Measurements from ENCODE around the gene DSCAML1. TPM values are rescaled to one million over a fixed set of nuclear protein-coding genes. Genes with fewer than 3 reads are reported as not detected.

DSCAML1 gene
- total and polyA plus RNA-seq, 9 of the 15 experiments (the other 6 are each of a cell fraction or from before 2014, with no cell fraction given), result not detected

DNA sequence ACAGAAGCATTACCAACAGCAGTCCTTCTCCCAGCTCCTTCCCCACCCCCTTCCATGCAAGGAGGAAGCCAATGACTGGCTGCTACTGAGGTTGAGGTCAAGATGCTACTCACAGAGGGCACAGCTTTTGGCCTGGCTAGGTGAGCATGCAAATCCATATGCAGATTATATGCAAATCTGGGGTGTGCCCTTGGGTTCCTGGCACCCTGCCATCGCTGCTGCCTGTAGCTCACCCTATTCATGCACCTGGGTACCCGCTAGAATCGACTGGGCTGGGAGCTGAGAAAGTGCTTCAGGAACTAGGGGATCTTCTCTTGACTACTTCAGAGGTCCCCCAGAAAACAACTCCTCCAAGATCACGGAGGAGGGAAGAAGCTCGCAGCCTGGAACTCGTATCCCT lies 4.0 kb downstream of the DSCAML1 start:
- in situ Hi-C loops (cut with MboI), result no loop called here
- H3K27me3 ChIP-seq (ENCODE audit: control insufficient read depth in 2 of 2, insufficient read depth in 2 of 2, low read length in 2 of 2), result peaks cover 18 to 68% of the 10 kb centered on the region in 2 experiments; a peak in 4 of 5 replicates

GRCh38 chr11:117792241-117792640 lies 4.8 kb downstream of the DSCAML1 start:
- DNase-seq (ENCODE audit: extremely low read depth in 1 of 4, low spot score in 3 of 4), result no peak
- Histone ChIP-seq H3K4me1 (replicated peaks in 1 of 2; ENCODE audit: control insufficient read depth in 2 of 2, insufficient read depth in 2 of 2, low read length in 2 of 2) (peaks cover 0 to 18% of the 10 kb centered on the region in 2 experiments; a peak in 1 of 5 replicates), H4K20me1 (replicated peaks; ENCODE audit: control insufficient read depth, insufficient read depth, low read length) (peaks cover 5% of the 10 kb centered on the region; the same call in 1 of the 2 replicates), H3K27ac (ENCODE audit: extremely low read depth, low read depth, low read length) (no peak overlapping the region), H3K9ac (ENCODE audit: insufficient read depth in 1 of 2, low read depth in 2 of 2, low read length in 2 of 2) (no peak overlapping the region), H3K79me2 (ENCODE audit: control insufficient read depth, insufficient read depth, low read length) (no peaks in the 10 kb centered on the region), H3K9me1 (ENCODE audit: control insufficient read depth, insufficient read depth, low read length) (no peaks in the 10 kb centered on the region), H3K4me2 (ENCODE audit: insufficient read depth, low read length) (no peak overlapping the region), H3K9me3 (replicated peaks; ENCODE audit: control insufficient read depth, insufficient read depth, low read depth, low read length) (no peaks in the 10 kb centered on the region), H3K36me3 (ENCODE audit: control insufficient read depth, insufficient read depth, low read length) (no peaks in the 10 kb centered on the region), H2AFZ (ENCODE audit: low read depth, low read length) (no peak overlapping the region), H3K4me3 (no peak overlapping the region), H3K27me3 (ENCODE audit: control insufficient read depth in 2 of 2, insufficient read depth in 2 of 2, low read length in 2 of 2) (peaks cover 13 to 65% of the 10 kb centered on the region in 2 experiments; a peak in 4 of 5 replicates)
- FAIRE-seq, result no peak
- no peak for ATAC-seq
- intact Hi-C loops (cut with micrococcal nuclease) (no loop called here), in situ Hi-C loops (cut with MboI) (no loop called here)
- ChIA-PET CTCF (ENCODE audit: low intra/inter-chr PET ratio) (no interaction called here), POLR2A (interaction anchor here (0.6 kb wide), 1 partner anchor 785 kb away, joined by 3 read pairs; no protein-coding TSS in a partner anchor)
- WGBS (ENCODE audit: insufficient coverage, low coverage, missing lambda C conversion rate), result 0% methylated on average over 5 of the region's 5 CpGs
- BruUV-seq (replicated peaks), result no TSS peak
- no peak for TF ChIP-seq EWSR1 (IDR thresholded peaks at IDR 0.05; ENCODE audit: borderline replicate concordance, low read depth, partially characterized antibody)
- TF ChIP-seq, protein P1, sequence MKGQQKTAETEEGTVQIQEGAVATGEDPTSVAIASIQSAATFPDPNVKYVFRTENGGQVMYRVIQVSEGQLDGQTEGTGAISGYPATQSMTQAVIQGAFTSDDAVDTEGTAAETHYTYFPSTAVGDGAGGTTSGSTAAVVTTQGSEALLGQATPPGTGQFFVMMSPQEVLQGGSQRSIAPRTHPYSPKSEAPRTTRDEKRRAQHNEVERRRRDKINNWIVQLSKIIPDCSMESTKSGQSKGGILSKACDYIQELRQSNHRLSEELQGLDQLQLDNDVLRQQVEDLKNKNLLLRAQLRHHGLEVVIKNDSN (CRISPR knock-in tag; IDR thresholded peaks at IDR 0.05), result no peak
- no peak for TF ChIP-seq ZBTB7A (IDR thresholded peaks at IDR 0.05; ENCODE audit: borderline replicate concordance, control insufficient read depth, low read depth, low read length)
- no peak for TF ChIP-seq CEBPB (tag; IDR thresholded peaks at IDR 0.05)
- TF ChIP-seq NR4A1 (CRISPR knock-in tag; IDR thresholded peaks at IDR 0.05), result no peak
- TF ChIP-seq NR4A1 (tag; IDR thresholded peaks at IDR 0.05), result no peak
- TF ChIP-seq HMG20B (CRISPR knock-in tag; IDR thresholded peaks at IDR 0.05), result no peak
- no peak for TF ChIP-seq HDGF (IDR thresholded peaks at IDR 0.05)
- no peak for TF ChIP-seq POLR3A (IDR thresholded peaks at IDR 0.05; ENCODE audit: borderline replicate concordance, extremely low read depth, insufficient read depth, insufficient read length)
- TF ChIP-seq SLC30A9 (CRISPR knock-in tag; IDR thresholded peaks at IDR 0.05), result no peak
- TF ChIP-seq MYC (IDR thresholded peaks at IDR 0.05; ENCODE audit: low read depth, low read length), result no peak
- TF ChIP-seq MYC (CRISPR knock-in tag; IDR thresholded peaks at IDR 0.05; ENCODE audit: borderline replicate concordance, low read depth), result no peak
- TF ChIP-seq, protein P2, sequence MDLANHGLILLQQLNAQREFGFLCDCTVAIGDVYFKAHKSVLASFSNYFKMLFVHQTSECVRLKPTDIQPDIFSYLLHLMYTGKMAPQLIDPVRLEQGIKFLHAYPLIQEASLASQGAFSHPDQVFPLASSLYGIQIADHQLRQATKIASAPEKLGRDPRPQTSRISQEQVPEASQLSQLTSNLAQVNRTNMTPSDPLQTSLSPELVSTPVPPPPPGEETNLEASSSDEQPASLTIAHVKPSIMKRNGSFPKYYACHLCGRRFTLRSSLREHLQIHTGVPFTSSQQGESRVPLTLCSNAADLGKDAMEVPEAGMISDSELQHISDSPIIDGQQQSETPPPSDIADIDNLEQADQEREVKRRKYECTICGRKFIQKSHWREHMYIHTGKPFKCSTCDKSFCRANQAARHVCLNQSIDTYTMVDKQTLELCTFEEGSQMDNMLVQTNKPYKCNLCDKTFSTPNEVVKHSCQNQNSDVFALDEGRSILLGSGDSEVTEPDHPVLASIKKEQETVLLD (IDR thresholded peaks at IDR 0.05), result no peak

More for the DNA sequence above, 4.0 kb downstream of the DSCAML1 start:
- H3K36me3 ChIP-seq (ENCODE audit: control insufficient read depth, insufficient read depth, low read length), result no peaks in the 10 kb centered on the region
- H4K20me1 ChIP-seq (replicated peaks; ENCODE audit: control insufficient read depth, insufficient read depth, low read length), result peaks cover 5% of the 10 kb centered on the region; the same call in 1 of the 2 replicates
- intact Hi-C loops (cut with micrococcal nuclease), result no loop called here
- ATAC-seq (no peak), FAIRE-seq (no peak), DNase-seq (ENCODE audit: extremely low read depth in 1 of 4, low spot score in 3 of 4) (no peak)
- H3K79me2 ChIP-seq (ENCODE audit: control insufficient read depth, insufficient read depth, low read length), result no peaks in the 10 kb centered on the region
- POLR2A ChIA-PET, result interaction anchor here (0.7 kb wide), 1 partner anchor 68 kb away, joined by 4 read pairs; no protein-coding TSS in a partner anchor
- no peak overlapping the region for H3K4me2 ChIP-seq (ENCODE audit: insufficient read depth, low read length)
- no peak overlapping the region for H3K4me3 ChIP-seq
- WGBS (ENCODE audit: insufficient coverage, low coverage, missing lambda C conversion rate), result 0% methylated on average over 6 of the region's 6 CpGs
- H2AFZ ChIP-seq (ENCODE audit: low read depth, low read length), result no peak overlapping the region
- TF ChIP-seq TAF7 (tag; IDR thresholded peaks at IDR 0.05) (no peak), BRD4 (IDR thresholded peaks at IDR 0.05) (no peak), ZBTB1 (CRISPR knock-in tag; IDR thresholded peaks at IDR 0.05; ENCODE audit: borderline replicate concordance, low read depth) (no peak), NFIC (IDR thresholded peaks at IDR 0.05) (peak; percentile 61), SRSF1 (IDR thresholded peaks at IDR 0.05; ENCODE audit: low read depth, low read length) (no peak)
- peaks cover 0 to 19% of the 10 kb centered on the region in 2 experiments; a peak in 1 of 5 replicates for H3K4me1 ChIP-seq (replicated peaks in 1 of 2; ENCODE audit: control insufficient read depth in 2 of 2, insufficient read depth in 2 of 2, low read length in 2 of 2)
- no peak overlapping the region for H3K27ac ChIP-seq (ENCODE audit: extremely low read depth, low read depth, low read length)
- no peaks in the 10 kb centered on the region for H3K9me1 ChIP-seq (ENCODE audit: control insufficient read depth, insufficient read depth, low read length)
- no peak overlapping the region for H3K9ac ChIP-seq (ENCODE audit: insufficient read depth in 1 of 2, low read depth in 2 of 2, low read length in 2 of 2)
- CTCF ChIA-PET (ENCODE audit: low intra/inter-chr PET ratio), result no interaction called here
- no TSS peak for BruUV-seq (replicated peaks)
- H3K9me3 ChIP-seq (replicated peaks; ENCODE audit: control insufficient read depth, insufficient read depth, low read depth, low read length), result no peaks in the 10 kb centered on the region

Data from K562 (cell line).